ENCODE data around the gene SELL.
"Not testable (repeated sequence)": the region's sequence is repeated elsewhere in the genome, so short reads cannot be mapped to it uniquely, and the experiment has no call there.

Gene SELL

DNA sequence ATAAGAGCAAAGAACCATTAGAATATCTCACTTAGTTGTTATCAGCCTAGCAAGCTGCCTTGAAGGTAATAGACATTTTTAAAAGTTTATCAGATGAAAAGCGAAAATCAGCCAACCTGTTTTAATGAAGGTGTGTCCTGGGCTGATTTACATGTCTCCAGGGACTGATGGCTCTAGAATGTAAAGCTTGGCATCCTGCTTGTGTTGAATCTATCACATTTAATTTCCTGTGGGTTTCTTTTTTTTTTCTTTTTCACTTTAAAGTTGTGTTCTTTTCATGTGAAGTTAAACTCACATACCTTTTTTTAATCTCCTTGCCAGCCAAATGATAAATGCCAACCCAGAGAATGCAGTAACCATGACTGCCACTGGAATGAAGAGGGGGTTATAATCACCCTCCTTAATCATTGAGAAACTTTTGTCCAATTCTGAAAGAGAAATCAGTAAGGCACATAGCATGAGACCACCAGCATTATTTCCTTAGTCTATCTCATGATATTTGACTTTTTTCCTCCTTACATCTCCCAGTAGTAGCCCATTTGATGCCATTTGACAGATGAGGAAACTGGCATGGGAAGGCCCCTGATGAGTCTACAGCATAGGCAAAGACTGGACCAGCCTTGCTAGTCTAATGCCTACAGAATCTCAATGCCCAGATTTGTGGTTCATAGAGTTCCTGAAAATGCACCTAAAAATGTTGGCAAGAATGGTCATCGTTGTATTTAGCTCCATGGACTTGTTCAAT is 10.0 kb downstream of the SELL start:
- DNase-seq, result no peak

DNA sequence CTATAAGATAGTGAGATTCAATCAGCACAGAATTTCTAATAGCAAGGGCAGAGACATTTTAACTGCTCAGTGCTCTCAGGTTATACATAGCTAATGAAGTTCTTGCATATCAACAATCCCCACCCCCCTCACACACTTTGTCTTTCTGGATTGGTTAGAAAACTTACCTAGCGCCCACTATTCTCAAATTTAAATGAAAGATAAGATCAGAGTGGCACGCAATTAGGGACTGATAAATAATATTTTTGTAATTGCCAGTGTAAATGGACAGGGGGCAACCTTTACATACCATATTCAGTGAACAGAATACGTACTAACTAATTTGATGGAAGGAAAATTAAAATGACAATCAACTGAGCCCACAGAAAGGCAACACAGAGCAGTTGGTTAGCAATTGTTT is 11.7 kb downstream of the SELL start:
- no peak for DNase-seq

DNA sequence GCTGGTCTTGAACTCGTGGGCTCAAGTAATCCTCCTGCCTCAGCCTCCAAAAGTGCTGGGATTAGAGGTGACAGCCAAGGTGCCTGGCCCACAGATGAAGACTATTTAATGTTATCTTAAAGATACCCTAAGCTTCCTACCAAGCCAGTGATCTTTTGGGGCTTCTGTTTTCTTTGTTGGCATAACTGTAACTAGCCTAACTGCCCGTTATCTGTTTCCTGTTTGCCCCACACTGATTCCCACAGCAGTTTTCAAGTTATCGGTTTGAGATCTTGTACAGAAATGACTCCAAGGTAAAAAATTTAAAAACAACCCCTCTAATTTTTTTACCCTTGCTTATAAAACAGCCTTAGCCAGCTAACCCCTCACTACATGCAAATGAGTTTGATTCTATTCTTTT is 12.4 kb downstream of the SELL start:
- DNase-seq, result no peak

DNA sequence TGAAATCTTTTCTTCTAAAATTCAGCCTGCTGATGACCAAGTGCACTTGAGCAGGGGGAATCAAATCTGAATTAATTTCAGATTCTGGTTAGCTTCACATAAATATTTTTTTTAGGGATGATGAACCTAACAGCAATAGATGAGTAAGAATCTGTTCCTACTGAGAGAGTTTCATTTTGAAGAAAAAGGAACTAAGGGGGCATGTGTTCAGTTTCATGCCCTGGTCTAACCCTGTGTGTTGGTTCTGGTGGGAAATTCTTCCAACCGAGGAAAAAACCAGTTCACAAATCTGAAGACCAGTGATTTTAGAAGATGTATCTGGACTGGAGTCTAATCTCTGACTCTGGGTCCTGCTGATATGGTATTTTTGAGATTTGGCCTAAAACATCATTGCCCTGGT is 13.7 kb downstream of the SELL start:
- DNase-seq, result no peak

DNA sequence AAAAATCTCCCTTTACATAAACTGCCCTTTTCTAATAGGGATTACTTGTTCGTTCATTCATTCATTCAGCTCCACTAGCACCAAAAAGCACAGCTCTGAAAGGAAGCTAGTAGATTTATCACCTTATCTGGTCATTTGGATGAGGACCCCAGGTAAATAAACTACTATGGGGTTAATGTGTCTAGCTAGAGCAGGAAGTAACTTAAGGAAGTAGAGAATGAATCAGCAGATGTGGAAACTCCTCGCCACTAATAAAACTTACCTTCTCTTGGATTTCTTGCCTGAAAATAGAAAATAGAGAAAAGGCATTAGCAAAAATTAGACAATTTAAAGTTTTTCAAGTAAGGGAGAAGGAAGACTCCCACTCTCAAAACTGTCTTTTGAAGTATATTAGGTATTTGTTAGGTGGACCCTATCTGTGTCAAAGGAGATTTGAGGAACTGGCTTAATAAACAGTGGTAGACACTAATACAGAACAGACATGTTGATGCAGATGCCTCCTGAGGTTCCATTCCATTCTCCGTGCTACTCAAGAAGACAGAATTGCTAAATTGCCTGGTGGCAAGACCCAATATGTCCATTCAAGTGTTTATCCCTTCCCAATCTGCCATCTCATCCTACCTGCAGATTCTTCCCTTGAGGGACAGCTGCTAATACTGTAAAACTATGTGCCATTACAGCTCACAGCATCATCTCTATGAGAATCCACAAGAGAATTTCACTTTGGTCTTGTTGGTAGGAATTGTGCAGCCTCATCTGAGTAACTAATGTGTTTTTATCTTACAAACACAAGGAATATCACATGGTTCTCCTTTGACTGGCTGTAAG is 14.9 kb downstream of the SELL start:
- DNase-seq, result no peak

DNA sequence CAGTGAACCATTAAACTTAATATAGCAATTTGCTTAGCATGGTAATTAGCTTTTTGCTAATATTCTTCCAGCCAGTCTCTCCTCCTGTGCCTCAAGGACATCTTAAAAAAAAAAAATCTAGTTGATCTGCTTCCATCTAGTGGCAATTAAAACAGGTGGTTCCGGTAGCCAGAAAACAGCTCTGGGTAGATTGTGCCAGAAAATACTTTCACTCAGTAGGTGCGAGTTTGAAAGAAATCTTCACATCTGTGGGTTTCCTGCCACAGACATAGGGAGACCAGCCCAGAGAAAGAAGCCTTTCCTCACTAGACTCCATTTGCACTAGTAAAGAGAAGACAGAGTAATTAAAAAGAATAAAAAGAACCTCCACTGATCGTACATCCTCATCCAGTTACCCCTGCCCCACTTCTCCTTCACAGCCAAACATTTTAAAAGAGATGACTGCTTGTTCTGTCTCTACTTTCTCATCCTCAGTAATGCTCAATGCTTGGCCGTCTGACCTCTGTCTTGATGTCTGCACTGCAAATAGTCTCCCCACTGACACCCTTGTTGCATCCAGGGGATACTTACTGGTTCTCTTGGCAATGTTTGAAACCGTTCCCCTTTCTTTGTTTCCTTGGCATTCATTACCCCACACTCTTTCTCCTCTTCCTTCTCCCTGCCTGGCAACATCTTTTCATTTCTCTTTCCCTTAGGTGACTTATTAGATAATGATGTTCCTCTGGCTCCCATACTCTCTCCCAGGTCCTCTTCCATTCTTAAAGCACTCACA is 16.9 kb downstream of the SELL start:
- DNase-seq, result no peak

DNA sequence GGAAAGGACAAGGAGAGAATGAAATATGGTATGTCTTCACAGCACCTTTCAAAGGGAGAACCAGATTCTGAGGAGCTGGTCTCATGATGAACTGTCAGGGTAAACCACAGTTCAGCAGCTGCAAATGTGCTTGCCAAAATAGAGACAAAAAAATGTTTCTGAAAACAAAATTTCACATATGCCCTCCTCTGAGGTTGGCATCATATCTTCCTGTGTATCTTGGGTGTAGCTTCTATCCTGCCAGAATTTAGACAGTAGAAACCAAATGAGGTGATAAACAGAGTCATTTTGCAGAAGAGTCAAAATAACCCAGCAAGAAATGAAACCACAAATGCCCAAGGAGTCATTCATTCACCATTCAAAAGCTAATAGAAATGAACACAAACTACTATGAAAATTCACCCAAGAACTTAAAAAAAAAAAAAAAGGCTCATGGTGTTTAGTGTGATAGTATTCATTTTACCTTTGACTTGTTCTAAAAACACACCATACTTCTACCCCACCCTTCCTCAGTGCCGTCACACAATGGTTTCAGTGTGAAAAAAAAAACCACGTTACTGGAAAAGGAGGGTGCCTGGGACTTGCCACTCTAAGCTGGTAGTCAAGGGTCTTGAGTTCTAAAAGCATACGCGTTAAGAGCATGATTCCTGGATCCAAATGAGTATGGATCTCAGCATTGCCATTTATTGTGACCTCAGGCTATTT is 18.5 kb downstream of the SELL start:
- DNase-seq, result no peak

DNA sequence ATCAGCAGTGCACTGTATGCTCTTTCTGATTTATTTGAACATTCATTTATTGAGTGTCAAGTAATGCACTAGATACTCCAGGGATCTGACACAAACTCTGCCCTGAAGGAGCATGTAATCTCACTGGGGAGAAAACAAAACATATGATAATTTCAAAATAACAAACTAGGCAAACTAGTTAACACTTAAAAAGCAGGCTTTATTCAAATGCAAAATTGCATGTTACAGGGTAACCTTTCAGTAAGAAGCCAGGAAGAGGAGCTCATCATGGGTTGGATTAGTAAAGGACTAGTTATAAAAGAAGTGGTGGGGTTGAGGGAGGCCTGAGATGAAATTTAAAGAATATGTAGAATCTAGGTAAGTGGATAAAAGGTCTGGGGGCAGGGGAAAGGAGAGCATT is 20.9 kb downstream of the SELL start:
- no peak for DNase-seq

DNA sequence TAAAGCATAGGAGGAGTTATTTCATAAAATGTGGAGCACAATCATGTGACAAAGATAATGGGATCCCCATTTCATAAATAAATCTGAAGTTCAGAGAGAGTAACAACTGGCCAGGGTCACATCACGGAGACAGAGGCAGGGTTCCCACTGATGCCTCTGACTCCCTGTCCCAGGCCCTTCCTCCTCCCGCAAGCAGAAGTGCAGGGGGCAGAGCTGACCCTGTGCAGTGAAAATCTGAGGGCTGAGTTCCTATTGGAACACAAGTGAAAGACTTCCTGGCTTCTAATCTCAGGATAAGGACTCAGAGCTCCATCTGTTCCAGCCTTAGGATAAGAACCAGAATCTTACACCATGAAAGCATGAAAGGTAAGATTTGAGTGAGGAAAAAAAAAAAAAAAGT is 22.0 kb downstream of the SELL start:
- DNase-seq, result no peak

DNA sequence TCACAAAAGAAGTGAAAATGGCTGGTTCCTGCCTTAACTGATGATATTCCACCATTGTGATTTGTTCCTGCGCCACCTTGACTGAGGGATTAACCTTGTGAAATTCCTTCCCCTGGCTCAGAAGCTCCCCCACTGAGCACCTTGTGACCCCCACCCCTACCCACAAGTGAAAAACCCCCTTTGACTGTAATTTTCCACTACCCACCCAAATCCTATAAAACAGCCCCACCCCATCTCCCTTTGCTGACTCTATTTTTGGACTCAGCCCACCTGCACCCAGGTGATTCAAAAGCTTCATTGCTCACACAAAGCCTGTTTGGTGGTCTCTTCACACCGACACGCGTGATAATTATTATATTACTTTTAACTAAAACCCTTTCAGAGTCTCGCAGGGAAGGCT is 23.0 kb downstream of the SELL start:
- not testable (repeated sequence) for DNase-seq

DNA sequence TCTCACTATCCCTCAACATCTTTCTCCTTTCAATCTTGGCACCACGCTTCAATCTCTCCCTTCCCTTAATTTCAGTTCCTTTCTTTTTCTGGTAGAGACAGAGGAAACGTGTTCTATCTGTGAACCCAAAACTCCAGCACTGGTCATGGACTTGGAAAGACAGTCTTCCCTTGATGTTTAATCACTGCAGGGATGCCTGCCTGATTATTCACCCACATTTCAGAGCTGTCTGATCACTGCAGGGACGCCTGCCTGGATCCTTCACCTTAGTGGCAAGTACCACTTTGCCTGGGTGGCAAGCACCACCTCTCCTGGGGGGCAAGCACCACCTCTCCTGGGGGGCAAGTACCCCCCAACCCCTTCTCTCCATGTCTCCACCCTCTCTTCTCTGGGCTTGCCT is 27.8 kb downstream of the SELL start:
- DNase-seq, result no peak

DNA sequence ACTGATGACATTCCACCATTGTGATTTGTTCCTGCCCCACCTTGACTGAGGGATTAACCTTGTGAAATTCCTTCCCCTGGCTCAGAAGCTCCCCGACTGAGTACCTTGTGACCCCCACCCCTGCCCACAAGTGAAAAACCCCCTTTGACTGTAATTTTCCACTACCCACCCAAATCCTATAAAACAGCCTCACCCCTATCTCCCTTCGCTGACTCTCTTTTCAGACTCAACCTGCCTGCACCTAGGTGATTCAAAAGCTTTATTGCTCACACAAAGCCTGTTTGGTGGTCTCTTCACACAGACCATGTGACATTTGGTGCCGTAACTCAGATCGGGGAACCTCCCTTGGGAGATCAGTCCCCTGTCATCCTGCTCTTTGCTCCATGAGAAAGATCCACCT is 28.3 kb downstream of the SELL start:
- not testable (repeated sequence) for DNase-seq

DNA sequence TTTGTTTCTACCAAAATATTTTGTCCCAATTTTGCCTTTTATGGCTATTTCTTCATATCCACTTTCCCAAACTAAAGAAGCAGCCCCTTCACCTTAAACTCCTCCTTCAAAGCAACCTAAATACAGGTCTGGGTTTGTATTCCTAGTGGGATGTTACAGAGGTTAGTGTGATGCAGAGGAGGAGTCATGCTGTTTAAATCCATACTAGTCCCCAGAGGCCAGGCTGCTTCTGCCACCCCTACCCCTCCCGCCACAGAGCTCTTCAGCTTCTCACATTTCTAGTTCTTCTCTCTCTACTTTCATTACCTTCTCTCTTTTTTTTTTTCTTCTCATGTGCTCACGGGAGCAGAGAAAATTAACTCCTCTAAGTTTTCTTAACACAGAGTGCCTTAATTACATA is 29.3 kb downstream of the SELL start:
- DNase-seq, result no peak

DNA sequence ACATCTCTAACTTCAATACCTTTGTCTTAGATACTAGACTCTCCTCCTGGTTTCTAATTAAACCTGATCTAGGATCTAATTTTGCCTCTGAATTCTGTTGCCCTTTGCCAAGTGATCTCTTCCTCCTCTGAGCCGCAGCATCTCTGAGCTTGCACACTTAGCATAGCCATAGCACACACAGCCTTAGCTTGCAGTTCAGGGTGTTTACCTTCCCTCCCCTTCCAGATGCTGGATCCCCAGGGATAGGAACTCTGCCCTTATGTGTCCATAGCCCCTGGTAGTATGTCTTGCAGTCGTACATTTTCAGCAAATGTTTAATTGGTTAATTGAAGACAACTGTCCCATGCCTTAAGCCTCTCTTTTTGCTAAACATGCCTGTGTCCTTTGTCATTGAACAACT is 30.3 kb downstream of the SELL start:
- DNase-seq, result no peak

DNA sequence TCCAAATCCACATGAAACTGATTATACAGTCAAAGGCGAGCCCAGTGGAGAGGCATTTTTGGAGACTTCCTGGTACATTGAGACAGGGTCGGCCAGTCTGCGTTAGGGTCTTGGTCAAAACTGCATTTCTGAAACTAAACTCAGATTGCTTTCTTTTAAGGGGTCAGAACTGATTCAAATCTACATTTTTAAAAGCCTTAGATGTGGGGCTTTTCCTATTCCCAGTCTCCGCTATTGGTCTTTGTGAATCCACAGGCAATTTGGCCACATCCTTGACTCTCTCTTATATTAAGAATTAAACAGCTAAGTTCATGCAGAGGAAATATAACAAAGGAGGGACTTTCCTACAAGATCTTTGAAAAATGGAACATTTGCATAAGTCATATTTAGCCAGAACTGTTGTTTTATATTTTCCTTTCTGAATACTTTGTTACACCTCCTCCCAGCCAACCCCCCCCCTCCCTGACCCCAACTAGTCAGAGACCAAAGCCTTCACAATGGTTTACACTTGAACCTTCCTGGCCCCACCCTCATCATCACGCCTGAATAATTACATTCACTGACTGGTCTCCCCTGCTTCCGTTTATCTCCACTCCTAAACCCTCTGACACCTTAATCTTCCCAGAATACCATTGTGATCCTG is 30.9 kb downstream of the SELL start:
- DNase-seq, result no peak

DNA sequence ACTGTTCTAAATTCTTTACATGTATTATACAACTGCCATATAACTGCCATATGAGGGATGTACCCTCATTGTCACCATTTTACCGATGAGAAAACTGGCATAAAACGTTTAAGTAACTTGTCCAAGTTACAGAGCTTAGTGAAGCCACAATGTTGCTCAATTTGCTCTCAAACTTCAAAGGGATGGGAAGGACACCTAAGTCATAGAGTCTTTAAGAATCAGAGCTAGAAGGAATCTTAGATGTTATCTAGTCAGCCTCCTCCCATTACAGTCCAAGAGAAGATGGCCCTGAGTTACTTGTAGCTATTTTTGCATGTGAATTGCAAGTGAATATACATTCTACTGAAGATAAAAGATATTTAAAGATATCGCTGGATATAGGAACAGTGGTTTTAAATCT is 31.7 kb downstream of the SELL start:
- DNase-seq, result no peak

DNA sequence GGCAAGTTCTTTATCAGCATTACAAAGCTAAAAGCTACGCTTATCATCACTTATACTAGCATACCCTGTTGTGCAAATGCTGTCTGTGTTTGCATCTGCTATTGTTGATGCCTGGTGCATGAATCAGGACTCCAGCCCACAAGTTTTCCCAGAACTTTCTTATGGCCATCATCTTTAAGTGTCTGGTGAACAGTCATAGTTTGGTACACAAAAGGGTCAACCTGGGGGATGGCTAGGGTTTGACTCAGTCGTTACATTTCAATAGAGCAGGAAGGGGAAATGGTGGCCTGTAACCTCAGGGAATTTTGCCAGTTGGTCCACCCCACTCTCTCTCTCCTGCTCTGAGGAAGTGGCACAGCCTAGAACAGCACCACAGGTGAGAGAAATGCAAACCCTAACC is 35.4 kb downstream of the SELL start:
- DNase-seq, result no peak

DNA sequence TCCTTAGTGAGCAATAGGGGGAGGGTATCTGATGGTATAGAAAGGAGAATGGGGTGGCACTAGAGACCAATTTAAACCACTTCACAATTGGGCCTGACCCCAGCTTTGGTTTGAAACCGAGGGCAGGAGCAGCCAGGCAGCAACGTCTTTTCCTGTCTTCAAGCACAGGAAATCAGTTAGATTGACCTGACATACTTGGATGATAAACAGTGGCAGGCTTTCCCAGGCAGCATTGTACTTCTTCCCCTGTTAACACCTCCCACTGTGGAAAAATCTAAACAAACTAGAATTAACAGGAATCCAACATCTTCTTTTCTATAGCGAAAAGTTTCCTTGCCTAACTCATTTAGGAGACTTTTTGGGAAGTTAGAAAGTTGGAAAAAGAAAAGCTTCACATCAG is 40.6 kb downstream of the SELL start:
- no peak for DNase-seq

DNA sequence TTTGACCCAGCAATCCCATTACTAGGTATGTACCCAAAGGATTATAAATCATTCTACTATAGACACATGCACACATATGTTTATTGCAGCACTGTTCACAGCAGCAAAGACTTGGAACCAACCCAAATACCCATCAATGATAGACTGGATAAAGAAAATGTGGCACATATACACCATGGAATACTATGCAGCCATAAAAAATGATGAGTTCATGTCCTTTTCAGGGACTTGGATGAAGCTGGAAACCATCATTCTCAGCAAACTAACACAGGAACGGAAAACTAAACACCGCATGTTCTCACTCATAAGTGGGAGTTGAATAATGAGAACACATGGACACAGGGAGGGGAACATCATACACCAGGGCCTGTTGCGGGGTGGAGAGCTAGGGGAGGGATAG is 41.2 kb downstream of the SELL start:
- not testable (repeated sequence) for DNase-seq

DNA sequence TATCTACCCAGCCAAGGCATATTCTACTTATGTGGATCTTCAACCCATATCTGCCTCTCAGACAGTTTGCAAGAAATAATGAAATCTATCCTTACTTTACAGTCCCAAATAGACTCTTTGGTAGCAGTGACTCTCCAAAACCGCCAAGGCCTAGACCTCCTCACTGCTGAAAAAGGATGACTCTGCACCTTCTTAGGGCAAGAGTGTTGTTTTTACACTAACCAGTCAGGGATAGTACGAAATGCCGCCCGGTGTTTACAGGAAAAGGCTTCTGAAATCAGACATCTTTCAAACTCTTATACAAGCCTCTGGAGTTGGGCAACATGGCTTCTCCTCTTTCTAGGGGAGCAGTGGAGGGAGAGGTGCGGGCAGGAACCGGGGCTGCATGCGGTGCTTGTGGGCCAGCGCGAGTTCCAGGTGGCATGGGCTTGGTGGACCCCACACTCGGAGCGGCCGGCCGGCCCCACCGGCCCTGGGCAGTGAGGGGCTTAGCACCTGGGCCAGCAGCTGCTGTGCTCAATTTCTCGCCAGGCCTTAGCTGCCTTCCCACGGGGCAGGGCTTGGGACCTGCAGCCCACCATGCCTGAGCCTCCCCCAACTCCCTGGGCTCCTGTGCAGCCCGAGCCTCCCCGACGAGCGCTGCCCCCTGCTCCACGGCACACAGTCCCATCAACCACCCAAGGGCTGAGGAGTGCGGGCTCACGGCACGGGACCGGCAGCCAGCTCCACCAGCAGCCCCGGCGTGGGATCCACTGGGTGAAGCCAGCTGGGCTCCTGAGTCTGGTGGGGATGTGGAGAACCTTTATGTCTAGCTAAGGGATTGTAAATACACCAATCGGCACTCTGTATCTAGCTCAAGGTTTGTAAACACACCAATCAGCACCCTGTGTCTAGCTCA is 43.5 kb downstream of the SELL start:
- DNase-seq, result not testable (repeated sequence)

DNA sequence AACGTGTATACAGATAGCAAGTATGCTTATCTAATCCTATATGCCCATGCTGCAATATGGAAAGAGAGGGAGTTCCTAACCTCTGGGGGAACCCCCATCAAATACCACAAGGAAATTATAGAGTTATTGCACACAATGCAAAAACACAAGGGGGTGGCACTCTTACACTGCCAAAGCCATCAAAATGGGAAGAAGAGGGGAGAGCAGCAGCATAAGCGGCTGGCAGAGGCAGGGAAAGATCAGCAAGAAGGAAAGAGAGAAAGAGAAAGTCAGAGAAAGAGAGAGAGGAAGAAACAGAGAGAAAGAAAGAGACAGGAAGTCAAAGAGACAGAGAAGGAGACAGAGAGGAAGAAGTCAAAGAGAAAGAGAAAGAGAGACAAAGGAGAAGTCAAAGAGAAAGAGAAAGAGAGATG is 44.2 kb downstream of the SELL start:
- DNase-seq, result not testable (repeated sequence)
